ENCODE data around the gene CCNJL.

GRCh38 chr5:160290751-160291150 lies 21.6 kb downstream of the CCNJL start:
- TF ChIP-seq CTCF (IDR thresholded peaks at IDR 0.05), result no peak
- TF ChIP-seq EZH2 (IDR thresholded peaks at IDR 0.05; ENCODE audit: borderline replicate concordance, insufficient read depth, low read depth, low read length, poor library complexity, severe bottlenecking), result no peak

Data from B cell (primary cell).